Kidney (tissue), 14 donors: ENCODE results near the gene DNAJB1. TPM values are rescaled to one million over a fixed set of nuclear protein-coding genes. Genes with fewer than 3 reads are reported as not detected.
"Not testable (repeated sequence)": the region's sequence is repeated elsewhere in the genome, so short reads cannot be mapped to it uniquely, and the experiment has no call there.

ENCODE experiments used
- DNase-seq, 5 donors: peaks; one replicate each; pipeline ENCODE4 v3.0.0-alpha.2; 2013 to 2020
- FAIRE-seq: peaks from 2 replicates; lab custom pipeline; 2012; peaks lifted over from hg19 to GRCh38; lab: Jason Lieb, UNC
- H3K27ac ChIP-seq, 2 donors: one replicate each; pipeline ENCODE4 v1.7.0; 2013; ENCODE audit warnings: low read depth in 2 of 2, low read length in 2 of 2, inconsistent platforms in 1 of 2
- H3K27me3 ChIP-seq: one replicate; pipeline ENCODE4 v1.7.1; 2013; ENCODE audit warnings: low read length, inconsistent platforms; ENCODE audit not compliant: control insufficient read depth, insufficient read depth
- H3K36me3 ChIP-seq, 3 donors: one replicate each; pipeline versions ENCODE4 v1.7.0 to v1.7.1; 2013; ENCODE audit warnings: low read length in 3 of 3, control low read depth in 1 of 3, inconsistent platforms in 1 of 3; ENCODE audit not compliant: insufficient read depth in 3 of 3, control insufficient read depth in 2 of 3
- H3K4me1 ChIP-seq, 3 donors: one replicate each; pipeline versions ENCODE4 v1.7.0 to v1.7.1; 2013; ENCODE audit warnings: low read length in 3 of 3, inconsistent platforms in 1 of 3, low read depth in 1 of 3; ENCODE audit not compliant: control insufficient read depth in 2 of 3, insufficient read depth in 2 of 3
- H3K4me3 ChIP-seq, 3 donors: one replicate each; pipeline versions ENCODE4 v1.7.0 to v1.8.1; 2013; ENCODE audit warnings: low read length in 3 of 3, control low read depth in 1 of 3, inconsistent platforms in 1 of 3
- H3K9ac ChIP-seq, 3 donors: one replicate each; pipeline versions ENCODE4 v1.7.0 to v1.7.1; 2013; ENCODE audit warnings: low read length in 3 of 3, control low read depth in 1 of 3, inconsistent platforms in 1 of 3
- H3K9me3 ChIP-seq, 3 donors: one replicate each; pipeline versions ENCODE4 v1.7.0 to v1.7.1; 2013; ENCODE audit warnings: low read length in 3 of 3, control low read depth in 1 of 3, inconsistent platforms in 1 of 3; ENCODE audit not compliant: control insufficient read depth in 2 of 3, insufficient read depth in 1 of 3
- CTCF ChIP-seq: IDR thresholded peaks from 3 replicates; pipeline ENCODE4 v1.5.1; 2012; ENCODE audit warnings: mild to moderate bottlenecking, moderate library complexity, borderline replicate concordance; ENCODE audit not compliant: insufficient read depth; ENCODE audit errors: extremely low read depth
- intact Hi-C: fragments of 100-400 bp; cut with DNase I; formaldehyde crosslinking; loops from one replicate; pipeline ENCODE4 v1.11.1; 2022
- polyA plus RNA-seq: library from polyadenylated mRNA; stranded (reverse); fragments of 350-450 nt; fragmentation: Illumina TruSeq; extraction: RNeasy Lipid Tissue Mini Kit (QIAGEN cat#74804); gene quantifications from one replicate; pipeline ENCODE4 v1.2.3, GENCODE V29; 2014; ENCODE audit warnings: low read depth, low replicate concordance; ENCODE audit not compliant: insufficient read depth
- total RNA-seq: library from RNA; stranded (reverse); fragmentation: NEBNext Ultra II Directional; extraction: Animal tissue kit (Norgen Biotek cat#: 25700); gene quantifications from one replicate; pipeline ENCODE4 v1.2.1, GENCODE V29; 2021
- donor health status: control.
- donor health status: control.
- donor health status: control.
- donor health status: control.
- donor health status: control.
- donor health status: DM: yes; HTN: yes; CAD: no.
- donor health status: Normal renal cell carcinoma (clear cell type).

Gene DNAJB1
- total and polyA plus RNA-seq, 2 donors from 2014 or later = 77.9 to 122 TPM

- no peak overlapping the region for H3K27ac ChIP-seq
- H3K4me3 ChIP-seq = no peak overlapping the region
- H3K9me3 ChIP-seq = no peaks in the 10 kb centered on the region
- no peaks in the 10 kb centered on the region for H3K36me3 ChIP-seq
- no peak overlapping the region for H3K9ac ChIP-seq
- no peak for TF ChIP-seq CTCF
- H3K27me3 ChIP-seq = no peaks in the 10 kb centered on the region
- intact Hi-C loops = no loop called here
- DNase-seq (no peak), FAIRE-seq (no peak)
- peaks cover 0 to 19% (median 6%) of the 10 kb centered on the region in 3 donors for H3K4me1 ChIP-seq
Observed at GRCh38 chr19:14565765-14566711, 47.8 kb upstream of the DNAJB1 start.

GRCh38 chr19:14565298-14565679 lies 47.1 kb upstream of the DNAJB1 start:
- no peak overlapping the region for H3K4me3 ChIP-seq
- H3K9me3 ChIP-seq = no peaks in the 10 kb centered on the region
- no peaks in the 10 kb centered on the region for H3K27me3 ChIP-seq
- FAIRE-seq = no peak
- H3K27ac ChIP-seq = no peak overlapping the region
- no peak for TF ChIP-seq CTCF
- intact Hi-C loops = no loop called here
- H3K4me1 ChIP-seq = peaks cover 0 to 18% (median 4%) of the 10 kb centered on the region in 3 donors
- H3K36me3 ChIP-seq = no peaks in the 10 kb centered on the region
- no peak overlapping the region for H3K9ac ChIP-seq
- no peak for DNase-seq

GRCh38 chr19:14564652-14565297 lies 46.6 kb upstream of the DNAJB1 start:
- H3K4me3 ChIP-seq, H3K36me3 ChIP-seq, H3K9ac ChIP-seq, FAIRE-seq, H3K9me3 ChIP-seq, intact Hi-C loops, DNase-seq, H3K27me3 ChIP-seq, H3K27ac ChIP-seq: not testable (repeated sequence)
- H3K4me1 ChIP-seq = peaks cover 0 to 19% (median 6%) of the 10 kb centered on the region in 3 donors
